GM23338 (cell line): ENCODE data around the gene ZDHHC12. TPM values are rescaled to one million over a fixed set of nuclear protein-coding genes. Genes with fewer than 3 reads are reported as not detected.
A peak's percentile ranks its signal among the peaks of the same experiment; 100 is the strongest.

Source experiments
- ATAC-seq: fragments of 200-7000 bp; cut with Tn5 transposase; 3 replicates; pipeline ENCODE4 v1.9.1; 2020
- DNase-seq: peaks from one replicate; pipeline ENCODE4 v3.0.0-alpha.2; 2015; ENCODE audit warnings: low spot score
- H2AFZ ChIP-seq: fragments of 200-600 bp; sonication (generic); 2 replicates; pipeline ENCODE4 v1.8.0; 2016; ENCODE audit warnings: antibody characterized with exemption, mild to moderate bottlenecking, moderate library complexity
- H3F3A ChIP-seq: fragments of 200-600 bp; sonication (generic); replicated peaks from 2 replicates; pipeline ENCODE4 v1.8.0; 2017; ENCODE audit warnings: antibody characterized with exemption, mixed run types, low read depth
- H3K27ac ChIP-seq: fragments of 200-600 bp; sonication (generic); 2 replicates; pipeline ENCODE4 v1.6.1; 2016; ENCODE audit warnings: low read depth
- H3K27me3 ChIP-seq: fragments of 200-600 bp; sonication (generic); 2 replicates; pipeline ENCODE4 v1.8.0; 2016; ENCODE audit warnings: mild to moderate bottlenecking, mixed run types, moderate library complexity; ENCODE audit not compliant: insufficient read depth
- H3K36me3 ChIP-seq: fragments of 200-600 bp; sonication (generic); 2 replicates; pipeline ENCODE4 v1.8.0; 2016; ENCODE audit warnings: mild to moderate bottlenecking; ENCODE audit not compliant: insufficient read depth
- H3K4me1 ChIP-seq: fragments of 200-600 bp; sonication (generic); 2 replicates; pipeline ENCODE4 v1.8.0; 2016; ENCODE audit warnings: mild to moderate bottlenecking, moderate library complexity; ENCODE audit not compliant: insufficient read depth
- H3K4me2 ChIP-seq: fragments of 200-600 bp; sonication (generic); 2 replicates; pipeline ENCODE4 v1.7.1; 2017; ENCODE audit warnings: mixed run types
- H3K4me3 ChIP-seq: fragments of 200-600 bp; sonication (generic); 2 replicates; pipeline ENCODE4 v1.6.1; 2016; ENCODE audit warnings: mixed run types
- H3K79me2 ChIP-seq: fragments of 200-600 bp; sonication (generic); replicated peaks from 2 replicates; pipeline ENCODE4 v1.8.0; 2017; ENCODE audit warnings: mild to moderate bottlenecking; ENCODE audit not compliant: insufficient read depth
- H3K9me2 ChIP-seq: fragments of 200-600 bp; sonication (generic); 2 replicates; pipeline ENCODE4 v1.8.0; 2017; ENCODE audit not compliant: insufficient read depth
- H4K20me1 ChIP-seq: fragments of 200-600 bp; sonication (generic); replicated peaks from 2 replicates; pipeline ENCODE4 v1.8.0; 2017; ENCODE audit warnings: mild to moderate bottlenecking; ENCODE audit not compliant: insufficient read depth
- H3K27ac Mint-ChIP-seq: 2 replicates; pipeline ENCODE4 v1.8.0; 2020; ENCODE audit warnings: inconsistent platforms, mild to moderate bottlenecking, moderate library complexity, mixed read lengths
- H3K27me3 Mint-ChIP-seq: 3 replicates; pipeline ENCODE4 v1.8.0; 2022; ENCODE audit warnings: low read depth, mild to moderate bottlenecking, moderate library complexity, mixed read lengths, inconsistent platforms; ENCODE audit not compliant: insufficient read depth, poor library complexity
- H3K36me3 Mint-ChIP-seq: 3 replicates; pipeline ENCODE4 v1.8.0; 2021; ENCODE audit warnings: low read depth, mild to moderate bottlenecking, inconsistent platforms, moderate library complexity, mixed read lengths
- H3K4me1 Mint-ChIP-seq: 3 replicates; pipeline ENCODE4 v1.8.0; 2020; ENCODE audit warnings: mild to moderate bottlenecking, inconsistent platforms, mixed read lengths
- H3K4me3 Mint-ChIP-seq: 3 replicates; pipeline ENCODE4 v1.8.0; 2021; ENCODE audit warnings: moderate library complexity, mild to moderate bottlenecking, inconsistent platforms, mixed read lengths
- H3K9me3 Mint-ChIP-seq: 3 replicates; pipeline ENCODE4 v1.8.0; 2020; ENCODE audit warnings: moderate library complexity, mild to moderate bottlenecking, inconsistent platforms, mixed read lengths
- CREB1 ChIP-seq: fragments of 250-450 bp; sonication (Bioruptor Pico); IDR thresholded peaks from 2 replicates; pipeline ENCODE4 v1.5.0; 2020; ENCODE audit warnings: low read depth, mild to moderate bottlenecking, moderate library complexity
- CTCF ChIP-seq, 2 experiments: fragments of 200-600 bp in 1 of 2; sonication (generic) in 1 of 2; conservative IDR thresholded peaks; 2 replicates each; pipeline versions ENCODE4 v1.5.1 to v1.6.1; 2016 to 2017; ENCODE audit warnings: antibody characterized with exemption in 2 of 2, low read depth in 2 of 2, mild to moderate bottlenecking in 2 of 2, moderate library complexity in 1 of 2
- ETS1 ChIP-seq: IDR thresholded peaks from 2 replicates; pipeline ENCODE4 v1.6.1; 2016; ENCODE audit warnings: antibody characterized with exemption
- EZH2 ChIP-seq: fragments of 200-600 bp; sonication (generic); IDR thresholded peaks from one replicate; pipeline ENCODE4 v1.8.0; 2017; ENCODE audit warnings: antibody characterized with exemption, mild to moderate bottlenecking, low read depth; ENCODE audit not compliant: unreplicated experiment
- EZH2phosphoT487 ChIP-seq: fragments of 200-600 bp; sonication (generic); IDR thresholded peaks from one replicate; pipeline ENCODE4 v1.8.1; 2018; ENCODE audit warnings: antibody characterized with exemption; ENCODE audit not compliant: unreplicated experiment
- JUNB ChIP-seq: IDR thresholded peaks from one replicate; pipeline ENCODE4 v1.6.1; 2016; ENCODE audit warnings: antibody characterized with exemption; ENCODE audit not compliant: unreplicated experiment
- NANOG ChIP-seq: IDR thresholded peaks from 2 replicates; pipeline ENCODE4 v1.6.1; 2016; ENCODE audit warnings: antibody characterized with exemption, borderline replicate concordance
- POLR2AphosphoS5 ChIP-seq: IDR thresholded peaks from 2 replicates; pipeline ENCODE4 v1.6.1; 2016; ENCODE audit warnings: antibody characterized with exemption, low read depth
- REST ChIP-seq: IDR thresholded peaks from one replicate; pipeline ENCODE4 v1.6.1; 2018; ENCODE audit warnings: antibody characterized with exemption; ENCODE audit not compliant: unreplicated experiment
- STAT1 ChIP-seq: IDR thresholded peaks from one replicate; pipeline ENCODE4 v1.6.1; 2016; ENCODE audit warnings: antibody characterized with exemption; ENCODE audit not compliant: unreplicated experiment
- ZNF114 ChIP-seq: fragments of 250-450 bp; sonication (Bioruptor Pico); IDR thresholded peaks from 2 replicates; pipeline ENCODE4 v1.5.0; 2020; ENCODE audit warnings: mild to moderate bottlenecking, moderate library complexity
- ZNF331 ChIP-seq: fragments of 250-450 bp; sonication (Bioruptor Pico); IDR thresholded peaks from 2 replicates; pipeline ENCODE4 v1.5.0; 2020; ENCODE audit warnings: low read depth, mild to moderate bottlenecking, moderate library complexity
- ZNF462 ChIP-seq: fragments of 250-450 bp; sonication (Bioruptor Pico); IDR thresholded peaks from 2 replicates; pipeline ENCODE4 v1.5.0; 2020; ENCODE audit warnings: mild to moderate bottlenecking, moderate library complexity
- polyA plus RNA-seq: library from polyadenylated mRNA; unstranded; fragments of >200 nt; fragmentation: Nextera tagmentation; extraction: Ambion mirVana; gene quantifications from 2 replicates; pipeline ENCODE4 v1.2.1, GENCODE V29; 2016
- total RNA-seq: library from RNA; depleted of rRNA; stranded (reverse); fragments of >200 nt; shearing (Covaris generic); gene quantifications from 2 replicates; pipeline ENCODE4 v1.2.3, GENCODE V29; 2014

Gene ZDHHC12
- total and polyA plus RNA-seq, 2 experiments from 2014 or later = 47.5 to 54.1 TPM

- peaks cover 13% of the 10 kb centered on the region for H3K9me3 Mint-ChIP-seq
- H3K4me1 ChIP-seq = peaks cover 39% of the 10 kb centered on the region
- peaks cover 60% of the 10 kb centered on the region for H3K36me3 Mint-ChIP-seq
- peaks cover 31% of the 10 kb centered on the region for H3K27me3 Mint-ChIP-seq
- peak overlapping the region; percentile 93 for H3K4me3 ChIP-seq
- peaks cover 46% of the 10 kb centered on the region for H3F3A ChIP-seq
- peaks cover 49% of the 10 kb centered on the region for H3K79me2 ChIP-seq
- peaks cover 34% of the 10 kb centered on the region for H4K20me1 ChIP-seq
- H3K4me3 Mint-ChIP-seq = peak overlapping the region; percentile 100
- peak overlapping the region; percentile 100 for H3K27ac Mint-ChIP-seq
- peak; percentile 74 for ATAC-seq
- no peaks in the 10 kb centered on the region for H3K9me2 ChIP-seq
- H3K27ac ChIP-seq = peak overlapping the region; percentile 100
- H2AFZ ChIP-seq = no peak overlapping the region
- H3K27me3 ChIP-seq = no peaks in the 10 kb centered on the region
- TF ChIP-seq POLR2AphosphoS5 (peak; percentile 99), CREB1 (CRISPR knock-in tag) (no peak), STAT1 (no peak), NANOG (peak; percentile 59; the same call in 1 of the 2 replicates), ETS1 (peak; percentile 52; the same call in 1 of the 2 replicates), CTCF (conservative IDR thresholded peaks at IDR 0.05; ENCODE audit: low read depth in 2 of 2) (no peak), JUNB (peak; percentile 44), REST (no peak), ZNF114 (CRISPR knock-in tag) (no peak), ZNF462 (CRISPR knock-in tag) (no peak), ZNF331 (CRISPR knock-in tag) (no peak), EZH2phosphoT487 (no peak), EZH2 (no peak)
- H3K4me1 Mint-ChIP-seq = peaks cover 37% of the 10 kb centered on the region
- H3K4me2 ChIP-seq = peak overlapping the region; percentile 99
- peak; percentile 97 for DNase-seq
- no peaks in the 10 kb centered on the region; the same call in 1 of the 2 replicates for H3K36me3 ChIP-seq
Observed at GRCh38 chr9:128683340-128684064, 40.4 kb downstream of the ZDHHC12 start.
